SKM-1 (cell line): ENCODE results near the gene NABP2.

Experiments used
- DNase-seq: peaks from one replicate; lab custom pipeline; 2025; ENCODE audit not compliant: unreplicated experiment; lab: John Stamatoyannopoulos, UW

Gene NABP2

DNA sequence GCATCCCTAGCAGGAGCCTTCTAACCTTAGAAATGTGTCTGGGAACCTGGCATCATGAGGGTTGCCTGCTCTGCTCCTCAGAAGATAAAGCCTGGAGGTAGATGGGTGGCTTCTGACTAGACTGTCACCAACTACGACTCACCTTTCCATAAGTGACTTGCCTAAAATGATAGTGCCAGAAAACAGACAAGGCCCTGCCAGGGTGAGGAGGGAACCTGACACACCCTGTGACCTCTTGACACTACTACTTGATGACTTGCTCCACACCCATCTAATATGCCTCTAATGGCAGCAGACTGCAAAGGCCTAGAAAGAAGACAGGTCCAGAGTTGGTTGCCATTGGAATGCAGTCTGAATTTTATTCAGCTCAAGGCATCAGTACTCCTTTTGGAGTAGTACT, 11.8 kb upstream of the NABP2 start:
- no peak for DNase-seq

DNA sequence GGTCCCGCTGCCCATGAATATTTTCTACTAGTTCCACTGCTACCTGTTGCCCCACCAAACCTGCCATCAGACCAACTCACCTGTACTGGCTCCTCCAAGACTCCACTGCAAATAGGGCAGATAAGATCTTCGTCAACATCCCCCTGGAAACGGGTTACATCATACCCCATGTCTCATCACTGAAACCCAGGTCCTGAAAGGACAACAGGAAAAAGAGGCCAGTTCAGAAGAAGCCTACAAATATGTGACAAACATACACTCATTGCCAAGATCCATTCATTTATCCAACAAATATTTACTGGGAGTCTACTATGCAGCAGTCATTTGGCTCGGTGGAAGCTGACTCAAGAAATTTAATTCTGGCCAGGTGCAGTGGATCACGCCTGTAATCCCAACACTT, 10.3 kb upstream of the NABP2 start:
- DNase-seq, result no peak

DNA sequence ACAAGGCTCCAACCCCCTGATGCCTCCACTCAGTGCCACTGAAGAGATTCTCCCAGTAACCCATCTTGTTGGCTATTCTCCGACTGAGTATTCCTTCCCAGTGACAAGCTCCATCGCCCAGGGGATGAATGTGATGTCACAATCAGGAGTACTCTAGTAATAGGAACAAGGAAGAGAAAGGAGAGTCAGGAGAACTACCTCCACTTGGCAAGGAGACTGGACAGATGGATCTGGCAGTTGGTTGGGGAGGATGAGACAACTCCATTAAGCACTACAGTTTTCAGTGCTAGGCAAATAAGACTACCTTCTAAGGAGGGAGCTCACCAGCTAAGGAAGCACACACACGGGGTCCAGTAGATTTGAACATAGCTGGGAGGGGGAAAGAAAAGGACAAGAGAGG, 7.7 kb upstream of the NABP2 start:
- no peak for DNase-seq

DNA sequence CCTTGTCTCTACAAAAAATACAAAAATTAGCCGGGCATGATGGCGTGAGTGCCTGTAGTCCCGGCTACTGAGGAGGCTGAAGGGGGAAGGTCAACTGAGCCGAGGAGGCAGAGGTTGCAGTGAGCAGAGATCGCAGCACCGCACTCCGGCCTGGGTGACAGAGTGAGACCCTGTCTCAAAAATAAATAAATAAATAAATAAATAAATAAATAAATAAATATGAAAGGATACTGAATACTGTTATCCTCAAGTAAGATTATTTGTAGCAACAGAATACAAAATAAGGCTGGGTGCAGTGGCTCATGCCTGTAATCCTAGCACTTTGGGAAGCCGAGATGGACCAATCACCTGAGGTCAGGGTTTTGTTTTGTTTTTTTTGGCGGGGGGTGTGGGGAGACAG, 4.3 kb upstream of the NABP2 start:
- no peak for DNase-seq

DNA sequence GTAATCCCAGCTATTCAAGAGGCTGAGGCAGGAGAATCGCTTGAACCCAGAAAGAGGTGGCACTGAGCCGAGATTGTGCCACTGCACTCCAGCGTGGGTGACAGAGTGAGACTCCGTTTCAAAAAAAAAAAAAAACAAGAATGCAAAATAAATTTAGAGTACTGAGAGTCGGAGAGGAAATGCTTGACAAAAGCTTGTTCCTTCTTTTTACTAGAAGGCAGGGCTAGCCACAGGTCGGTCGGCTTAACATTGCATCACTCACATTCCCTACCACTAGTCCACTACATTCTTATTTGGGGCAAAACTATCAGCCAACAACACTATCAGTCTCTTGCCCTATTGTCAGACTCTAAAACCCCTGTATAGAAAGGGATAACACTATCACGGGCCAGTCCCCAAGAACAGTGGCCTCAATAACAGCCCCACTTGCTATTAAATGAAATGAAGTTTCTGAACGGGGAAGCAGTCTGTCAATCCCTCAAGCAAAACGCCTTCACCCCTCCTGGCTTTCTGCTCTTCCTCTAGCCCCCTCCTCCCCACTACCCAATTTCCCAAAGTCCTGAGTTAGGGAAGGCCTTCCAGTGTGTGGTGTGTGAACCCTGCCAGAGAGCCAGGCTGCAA, 3.4 kb upstream of the NABP2 start:
- peak; percentile 30 for DNase-seq

DNA sequence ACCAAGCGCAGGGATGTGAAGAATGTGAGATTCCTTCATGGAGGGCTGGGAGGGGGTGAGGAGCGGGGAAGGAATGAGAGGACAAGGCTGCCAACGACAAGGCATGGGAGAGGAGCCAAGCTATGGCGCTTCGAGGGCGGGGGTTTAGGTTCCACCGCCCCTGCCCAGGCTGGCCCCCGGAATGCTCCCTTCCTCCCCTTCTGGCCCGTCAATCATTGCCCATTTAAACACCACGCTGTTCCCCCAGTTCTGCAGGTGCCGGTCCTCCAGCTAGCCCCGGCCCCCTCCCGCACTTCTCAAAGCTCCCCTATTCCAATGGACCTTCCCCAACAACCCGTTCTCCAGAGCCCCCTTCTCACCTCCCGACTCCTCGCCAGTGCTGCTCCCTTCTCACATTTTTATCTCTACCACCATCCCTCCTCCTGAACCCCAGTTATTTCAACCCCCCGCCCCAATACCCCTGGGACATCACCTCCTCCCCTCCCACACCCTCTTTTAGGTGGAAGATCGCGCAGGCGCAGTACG, 2.8 kb upstream of the NABP2 start:
- no peak for DNase-seq

DNA sequence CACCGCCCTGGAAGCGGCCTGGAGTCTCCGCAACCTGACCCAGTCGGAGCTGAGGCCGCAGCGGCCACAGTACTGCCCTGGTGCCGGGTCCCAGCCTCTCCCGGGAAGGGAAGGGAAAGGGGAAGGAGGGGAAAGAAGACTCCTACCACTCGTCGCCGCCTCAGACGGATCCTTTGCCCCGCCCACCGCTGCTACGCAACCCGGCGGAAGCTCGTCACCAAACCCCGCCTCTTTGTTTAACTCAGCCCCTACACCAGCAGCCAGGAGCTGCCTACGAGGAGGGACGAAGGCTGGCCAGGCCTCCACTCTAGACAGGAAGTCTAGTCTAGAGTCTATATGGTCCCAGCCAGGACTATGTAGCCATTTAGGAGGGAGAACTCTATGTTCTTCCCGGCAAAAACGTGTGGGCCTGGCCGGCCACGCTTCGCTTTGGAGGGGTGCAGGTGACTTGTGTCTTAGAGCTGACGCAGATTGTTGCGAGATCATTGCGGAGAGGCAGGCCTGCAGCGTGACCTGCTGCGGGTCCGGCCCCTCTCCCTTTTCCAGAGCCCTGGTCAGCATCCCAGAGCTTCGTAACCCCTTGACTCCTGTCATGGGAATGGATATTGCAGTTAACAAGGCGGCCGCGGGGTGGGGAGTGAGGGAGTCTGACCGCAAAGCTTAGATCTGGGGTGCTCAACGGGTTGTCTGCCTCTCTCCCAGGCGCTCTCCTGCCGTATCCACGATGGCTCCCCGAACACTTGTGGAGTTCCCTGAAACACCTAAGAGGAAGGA, 2.2 kb upstream of the NABP2 start, which contains the start of gene RNF41:
TSS of gene RNF41 (minus strand) at position 166 of the 774 bp plus-strand sequence. CDS start 7,875 bp downstream, outside the sequence.
- DNase-seq, result peak; percentile 68

DNA sequence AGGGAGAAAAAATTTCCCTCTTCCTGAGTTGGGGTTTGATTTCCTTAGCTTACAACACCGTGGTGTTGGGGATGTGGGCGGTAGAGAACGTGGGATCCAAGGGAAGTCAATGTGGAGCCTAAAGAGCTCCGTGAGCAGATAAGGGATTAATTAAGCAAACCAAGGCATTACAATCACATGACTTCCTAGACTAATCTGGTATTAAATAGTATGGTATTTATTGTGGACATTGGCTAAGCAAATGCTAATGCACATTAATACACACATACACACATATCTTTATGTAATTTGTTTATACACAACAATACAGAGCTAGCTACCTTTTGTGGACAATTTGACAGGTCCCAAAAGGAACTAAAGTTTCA, 1.6 kb upstream of the NABP2 start:
- no peak for DNase-seq

DNA sequence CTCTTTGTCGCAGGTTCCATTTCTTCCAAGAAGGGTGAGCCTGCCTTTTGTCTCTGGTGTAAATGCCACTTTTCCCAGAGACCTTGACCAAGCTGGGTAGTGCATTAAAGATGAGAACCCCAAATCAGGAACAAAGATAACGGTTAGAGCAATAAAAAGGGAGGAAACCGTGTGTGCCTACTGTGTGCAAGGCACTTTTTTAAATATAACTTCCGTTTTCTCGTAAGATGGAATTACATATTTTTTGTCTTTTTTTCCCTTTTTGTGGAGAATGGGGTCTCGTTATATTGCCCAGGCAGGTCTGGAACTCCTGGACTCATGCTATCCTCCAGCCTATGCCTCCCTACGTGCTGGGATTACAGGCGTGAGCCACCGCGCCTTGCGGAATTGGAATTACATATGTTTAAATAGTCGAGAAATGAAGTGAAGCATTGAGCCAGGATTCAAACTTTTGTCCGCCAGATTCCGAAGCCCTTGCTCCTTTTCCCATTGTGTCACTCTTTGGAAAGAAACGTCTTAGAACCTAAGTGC, 506 bp upstream of the NABP2 start:
- no peak for DNase-seq

DNA sequence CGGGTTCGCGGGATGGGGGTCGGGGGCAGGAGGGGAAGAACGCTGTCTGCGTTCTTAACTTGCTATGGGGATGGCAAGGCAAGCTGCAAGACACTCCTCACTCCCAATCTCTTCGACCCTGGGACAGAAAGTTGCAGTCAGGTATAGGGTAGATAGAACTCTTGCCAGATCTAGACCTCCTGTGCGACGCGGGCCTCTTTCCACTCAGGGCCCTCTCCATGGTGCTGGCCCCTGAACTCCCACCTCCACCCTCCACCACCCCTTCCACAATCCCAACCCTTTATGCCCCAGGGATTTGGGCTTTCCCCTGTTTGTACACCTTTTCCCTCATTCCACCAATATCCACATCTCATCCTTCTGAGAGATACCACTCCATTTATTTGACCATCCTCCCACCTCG, 812 bp downstream of the NABP2 start:
- DNase-seq, result no peak

DNA sequence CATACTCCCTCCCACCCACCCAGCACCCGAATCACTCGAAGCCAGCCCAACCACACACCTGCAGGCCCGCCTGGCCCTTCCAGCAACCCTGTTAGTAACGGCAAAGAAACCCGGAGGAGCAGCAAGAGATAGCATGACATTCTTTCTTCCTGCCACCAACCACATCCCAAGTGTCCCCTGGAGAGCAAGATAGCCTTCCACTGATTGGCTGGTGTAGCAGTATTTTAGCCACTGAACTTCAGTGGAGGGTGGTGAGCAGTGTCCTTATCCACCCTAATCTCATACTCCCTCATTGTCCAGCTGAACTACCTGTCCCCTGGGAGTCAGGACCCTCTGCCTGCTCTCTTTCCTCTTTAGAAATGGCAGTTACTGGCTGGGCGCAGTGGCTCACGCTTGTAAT, 4.9 kb downstream of the NABP2 start:
- DNase-seq, result no peak

DNA sequence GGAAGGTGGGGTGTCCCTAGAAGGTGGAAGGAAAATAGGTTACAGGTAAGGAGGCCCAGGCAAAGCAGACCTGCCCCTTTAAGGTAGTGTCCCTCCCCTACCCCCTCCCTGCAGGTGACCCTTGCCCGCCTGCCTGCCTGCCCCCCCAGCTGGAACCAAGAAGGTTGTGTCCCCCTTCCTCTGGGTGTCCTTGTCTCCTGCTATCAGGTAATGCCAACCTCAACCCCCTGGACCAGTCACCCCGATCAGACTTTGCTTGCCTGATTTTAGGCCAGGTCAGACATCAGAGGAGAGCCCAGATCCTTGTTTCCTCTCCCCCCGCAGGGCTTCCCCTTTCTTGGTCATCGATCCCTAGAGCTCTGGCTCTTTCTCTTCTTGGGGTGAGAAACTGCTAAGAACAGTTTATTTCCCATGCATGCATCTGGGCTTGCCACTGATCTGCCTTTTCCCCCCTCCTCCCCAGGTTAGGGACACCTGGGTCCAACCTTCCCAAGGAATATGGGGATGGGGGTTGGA, 5.8 kb downstream of the NABP2 start, which contains the start of gene SLC39A5:
TSS of gene SLC39A5 (plus strand) at position 136 of the 516 bp plus-strand sequence. CDS start 1,224 bp downstream, outside the sequence.
- DNase-seq, result no peak

DNA sequence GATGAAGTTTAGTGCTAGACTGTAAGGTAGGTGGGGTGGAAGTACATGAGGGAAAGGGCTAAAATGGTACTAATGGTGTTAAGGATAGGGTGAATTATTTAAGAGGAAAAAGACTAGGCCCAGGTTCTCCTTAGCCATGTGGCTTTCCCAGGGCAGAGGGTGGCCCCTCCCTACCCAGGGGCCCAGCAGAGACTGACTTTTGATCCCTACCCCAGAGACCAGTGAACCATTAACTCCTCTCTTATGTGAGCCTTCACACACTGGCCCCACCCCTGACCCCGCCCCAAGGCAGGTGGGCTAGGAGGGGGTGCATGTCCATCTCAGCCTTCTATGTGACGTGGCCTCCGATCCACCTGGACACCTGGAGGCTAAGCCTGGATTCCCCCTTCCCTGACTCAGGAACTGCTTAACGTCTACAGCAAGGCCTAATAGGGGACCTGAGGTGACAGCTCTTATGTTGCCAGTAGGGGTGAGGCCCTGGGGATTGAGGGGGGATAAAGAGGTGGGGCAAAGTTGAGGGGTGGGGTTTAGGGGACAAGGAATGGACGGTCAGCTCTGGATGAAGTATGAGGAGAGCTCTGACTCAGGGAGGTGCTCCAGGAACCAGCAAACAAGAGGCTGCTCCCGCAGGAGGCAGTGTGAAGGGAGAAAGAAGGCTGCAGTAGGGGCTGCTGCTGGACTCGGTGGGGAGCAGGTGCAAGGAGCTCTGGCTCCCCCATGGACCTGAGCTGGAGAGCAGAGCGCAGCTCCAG, 6.5 kb downstream of the NABP2 start:
- DNase-seq, result no peak

DNA sequence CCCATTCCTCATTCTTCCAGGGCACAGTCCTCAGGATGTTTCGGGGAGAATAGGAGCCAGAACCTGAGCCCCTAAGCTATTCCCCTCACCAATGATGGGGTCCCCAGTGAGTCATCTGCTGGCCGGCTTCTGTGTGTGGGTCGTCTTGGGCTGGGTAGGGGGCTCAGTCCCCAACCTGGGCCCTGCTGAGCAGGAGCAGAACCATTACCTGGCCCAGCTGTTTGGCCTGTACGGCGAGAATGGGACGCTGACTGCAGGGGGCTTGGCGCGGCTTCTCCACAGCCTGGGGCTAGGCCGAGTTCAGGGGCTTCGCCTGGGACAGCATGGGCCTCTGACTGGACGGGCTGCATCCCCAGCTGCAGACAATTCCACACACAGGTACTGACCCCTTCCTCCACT, 7.0 kb downstream of the NABP2 start:
- DNase-seq, result no peak

DNA sequence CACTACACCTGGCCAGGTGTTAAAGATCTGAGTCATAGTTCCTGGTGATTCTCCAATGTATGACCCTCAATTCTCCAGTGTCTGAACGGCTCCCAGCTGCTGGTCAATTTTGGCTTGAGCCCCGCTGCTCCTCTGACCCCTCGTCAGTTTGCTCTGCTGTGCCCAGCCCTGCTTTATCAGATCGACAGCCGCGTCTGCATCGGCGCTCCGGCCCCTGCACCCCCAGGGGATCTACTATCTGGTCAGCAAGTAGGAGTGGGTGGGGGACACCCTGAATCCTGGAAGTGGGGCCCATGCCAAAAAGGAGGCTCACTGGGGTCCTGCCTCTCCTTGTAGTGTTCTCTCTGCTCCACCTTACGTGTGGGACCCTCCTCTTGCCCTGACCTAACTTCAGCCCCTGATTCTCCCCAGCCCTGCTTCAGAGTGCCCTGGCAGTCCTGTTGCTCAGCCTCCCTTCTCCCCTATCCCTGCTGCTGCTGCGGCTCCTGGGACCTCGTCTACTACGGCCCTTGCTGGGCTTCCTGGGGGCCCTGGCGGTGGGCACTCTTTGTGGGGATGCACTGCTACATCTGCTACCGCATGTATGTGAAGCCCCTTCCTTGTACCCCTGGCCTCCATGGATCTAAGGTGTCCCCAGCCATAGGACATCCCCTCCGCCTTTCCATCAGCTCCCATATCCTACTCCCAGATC, 10.7 kb downstream of the NABP2 start:
- no peak for DNase-seq

DNA sequence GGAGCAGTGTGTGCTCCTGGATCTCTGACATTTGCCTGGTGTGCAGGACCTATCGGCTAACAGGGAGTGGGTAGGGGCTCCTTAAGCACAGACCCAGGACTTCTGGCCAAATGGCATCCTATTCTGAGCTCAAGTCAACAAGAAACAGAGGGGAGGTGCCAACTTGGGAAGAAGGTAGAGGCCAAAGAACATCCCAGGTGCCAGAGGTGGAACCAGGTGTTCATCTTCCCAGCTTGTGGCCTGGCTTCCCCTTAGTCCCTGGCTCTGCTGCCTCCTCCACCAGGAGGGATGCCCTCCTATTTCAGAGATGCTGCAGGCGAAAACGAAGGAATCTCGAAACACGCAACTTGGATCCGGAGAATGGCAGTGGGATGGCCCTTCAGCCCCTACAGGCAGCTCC, 11.9 kb downstream of the NABP2 start:
- DNase-seq, result no peak

DNA sequence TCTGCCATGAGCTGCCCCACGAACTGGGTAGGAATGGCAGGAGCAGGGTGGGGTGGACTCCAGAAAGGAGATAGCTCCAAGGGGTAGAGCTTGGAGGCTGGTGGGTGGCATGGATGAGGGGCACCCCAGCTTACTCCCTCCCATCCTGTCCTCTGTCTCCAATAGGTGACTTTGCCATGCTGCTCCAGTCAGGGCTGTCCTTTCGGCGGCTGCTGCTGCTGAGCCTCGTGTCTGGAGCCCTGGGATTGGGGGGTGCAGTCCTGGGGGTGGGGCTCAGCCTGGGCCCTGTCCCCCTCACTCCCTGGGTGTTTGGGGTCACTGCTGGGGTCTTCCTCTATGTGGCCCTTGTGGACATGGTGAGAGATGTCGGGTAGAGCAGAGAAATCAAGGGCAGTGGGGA, 12.8 kb downstream of the NABP2 start:
- DNase-seq, result no peak

DNA sequence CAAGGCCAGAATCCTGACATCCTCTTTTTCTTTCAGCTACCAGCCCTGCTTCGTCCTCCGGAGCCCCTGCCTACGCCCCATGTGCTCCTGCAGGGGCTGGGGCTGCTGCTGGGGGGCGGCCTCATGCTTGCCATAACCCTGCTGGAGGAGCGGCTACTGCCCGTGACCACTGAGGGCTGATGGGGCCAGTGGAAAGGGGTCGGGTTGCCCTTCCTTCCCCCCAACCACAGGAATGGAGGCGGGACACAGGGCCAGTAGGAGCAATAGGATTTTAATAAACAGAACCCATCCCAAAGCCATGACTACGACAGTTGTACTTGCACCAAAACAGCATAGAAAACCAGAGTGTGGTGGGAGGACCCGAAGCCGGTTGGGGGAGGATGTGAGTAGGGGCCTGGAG, 13.4 kb downstream of the NABP2 start:
- no peak for DNase-seq

DNA sequence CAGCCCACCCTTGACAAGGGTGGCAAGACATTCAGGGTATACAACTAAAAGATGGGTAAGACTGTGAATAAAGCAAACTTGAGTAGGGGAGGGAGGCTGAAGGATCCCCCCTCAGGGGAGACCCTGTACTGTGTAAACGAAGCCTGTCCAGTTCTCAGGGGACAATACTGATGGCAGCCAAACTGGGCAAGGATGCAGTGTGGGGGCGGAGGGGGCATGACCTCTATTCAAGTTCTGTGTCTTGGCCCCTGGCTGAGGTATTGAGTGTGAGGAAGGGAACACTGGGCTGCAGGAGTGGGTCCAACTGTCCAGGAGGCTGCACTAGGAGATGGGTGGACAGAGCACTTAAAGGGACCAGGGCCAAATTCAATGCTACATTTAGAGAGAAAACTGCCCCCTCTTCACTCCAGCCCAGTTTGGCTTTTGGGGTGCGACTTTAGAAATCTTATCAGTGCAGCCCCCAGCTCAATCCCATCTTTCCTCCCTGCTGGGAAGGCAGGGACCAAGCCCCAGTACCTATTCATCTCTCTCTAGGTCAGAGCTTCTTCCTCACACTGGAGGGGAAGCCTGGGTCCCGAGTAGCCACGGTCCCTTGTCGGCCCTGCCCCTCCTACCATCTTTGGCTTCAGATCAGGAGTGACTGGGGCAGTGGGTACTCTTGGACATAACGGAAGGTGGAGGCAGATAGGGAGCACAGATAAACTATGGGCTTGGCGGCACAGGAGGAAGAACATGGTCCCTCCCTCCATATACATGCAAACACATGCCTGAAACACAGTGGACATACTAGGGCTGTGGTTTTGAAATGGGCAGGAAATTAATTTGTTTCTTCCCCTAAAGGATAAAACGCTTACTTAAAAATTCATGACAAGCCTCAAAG, 17.5 kb downstream of the NABP2 start:
- no peak for DNase-seq

DNA sequence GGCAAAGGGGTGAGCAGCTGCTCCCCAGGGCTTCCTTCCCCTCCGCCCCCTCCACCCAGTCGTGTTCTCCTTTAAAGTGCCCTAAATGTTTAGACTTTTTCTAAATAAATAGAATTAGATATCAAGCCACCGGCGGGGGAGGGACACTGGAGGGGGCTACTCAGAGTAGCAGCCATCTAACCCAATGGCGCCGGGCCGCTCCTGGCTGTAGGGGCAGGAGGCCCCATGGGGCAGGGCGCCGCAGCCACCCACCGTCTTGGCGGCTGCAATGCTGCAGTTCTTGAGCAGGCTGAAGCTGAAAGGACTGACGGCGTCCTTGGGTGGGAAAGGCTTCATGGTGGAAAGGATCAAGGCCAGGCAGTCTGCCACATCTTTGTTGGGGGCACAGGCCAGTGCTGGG, 18.8 kb downstream of the NABP2 start:
- no peak for DNase-seq
